ENCODE results near the gene PGAM1.
"Not testable (repeated sequence)": the region's sequence is repeated elsewhere in the genome, so short reads cannot be mapped to it uniquely, and the experiment has no call there.

The PGAM1 gene

DNA sequence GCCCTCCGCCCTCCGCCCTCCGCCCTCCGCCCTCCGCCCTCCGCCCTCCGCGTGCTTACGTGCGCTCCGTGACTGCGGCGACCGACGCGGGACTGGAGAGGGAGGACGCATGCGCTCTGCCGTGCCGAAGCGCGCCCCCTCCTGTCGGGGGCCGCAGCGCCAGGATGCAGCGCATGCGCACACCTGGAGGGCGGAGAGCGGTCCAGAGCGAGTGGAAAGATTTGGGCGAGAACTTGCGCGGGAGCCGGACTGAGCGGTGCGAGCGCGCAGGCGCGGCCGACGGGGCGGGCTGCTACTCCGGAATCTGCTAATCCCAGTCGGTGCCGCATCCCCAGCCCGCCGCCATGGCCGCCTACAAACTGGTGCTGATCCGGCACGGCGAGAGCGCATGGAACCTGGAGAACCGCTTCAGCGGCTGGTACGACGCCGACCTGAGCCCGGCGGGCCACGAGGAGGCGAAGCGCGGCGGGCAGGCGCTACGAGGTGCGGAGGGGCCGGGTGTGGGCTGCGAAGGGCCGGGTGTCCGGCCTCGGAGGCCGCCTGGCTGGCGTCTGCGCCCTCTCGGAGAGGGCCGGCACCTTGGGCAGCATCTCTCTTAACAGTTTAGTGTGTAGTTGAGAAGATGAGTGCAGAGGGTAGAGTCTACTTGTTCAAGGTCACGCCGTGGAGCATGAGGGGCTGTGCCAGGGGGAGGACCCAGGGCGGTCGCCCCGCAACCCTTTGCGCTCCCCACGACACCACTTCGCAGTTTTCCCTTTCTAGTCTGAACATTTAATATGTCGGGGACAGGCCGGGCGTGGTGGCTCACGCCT is at the start of gene PGAM1:
Gene PGAM1, plus strand, starts transcription at position 228 of the 812 bp plus-strand sequence. Its CDS starts 117 bp downstream, at position 345.
- peak; percentile 96 for DNase-seq

DNA sequence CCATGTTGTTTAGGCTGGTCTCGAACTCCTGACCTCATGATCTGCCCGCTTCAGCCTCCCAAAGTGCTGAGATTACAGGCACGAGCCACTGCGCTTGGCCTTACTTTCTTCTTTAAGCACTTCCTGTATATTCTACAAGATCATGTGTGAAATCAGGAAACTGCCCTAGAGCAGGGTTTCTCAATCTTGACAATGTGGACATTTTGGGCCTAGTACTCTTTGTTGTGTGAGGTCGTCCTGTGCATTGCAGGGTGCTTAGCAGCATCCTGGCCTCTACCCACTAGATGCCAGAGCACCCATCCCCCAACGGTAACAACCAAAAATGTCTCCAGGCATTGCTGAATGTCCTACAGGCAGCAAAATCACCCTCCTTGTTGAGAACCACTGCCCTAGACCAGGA is 49.6 kb upstream of the PGAM1 start:
- DNase-seq, result no peak

DNA sequence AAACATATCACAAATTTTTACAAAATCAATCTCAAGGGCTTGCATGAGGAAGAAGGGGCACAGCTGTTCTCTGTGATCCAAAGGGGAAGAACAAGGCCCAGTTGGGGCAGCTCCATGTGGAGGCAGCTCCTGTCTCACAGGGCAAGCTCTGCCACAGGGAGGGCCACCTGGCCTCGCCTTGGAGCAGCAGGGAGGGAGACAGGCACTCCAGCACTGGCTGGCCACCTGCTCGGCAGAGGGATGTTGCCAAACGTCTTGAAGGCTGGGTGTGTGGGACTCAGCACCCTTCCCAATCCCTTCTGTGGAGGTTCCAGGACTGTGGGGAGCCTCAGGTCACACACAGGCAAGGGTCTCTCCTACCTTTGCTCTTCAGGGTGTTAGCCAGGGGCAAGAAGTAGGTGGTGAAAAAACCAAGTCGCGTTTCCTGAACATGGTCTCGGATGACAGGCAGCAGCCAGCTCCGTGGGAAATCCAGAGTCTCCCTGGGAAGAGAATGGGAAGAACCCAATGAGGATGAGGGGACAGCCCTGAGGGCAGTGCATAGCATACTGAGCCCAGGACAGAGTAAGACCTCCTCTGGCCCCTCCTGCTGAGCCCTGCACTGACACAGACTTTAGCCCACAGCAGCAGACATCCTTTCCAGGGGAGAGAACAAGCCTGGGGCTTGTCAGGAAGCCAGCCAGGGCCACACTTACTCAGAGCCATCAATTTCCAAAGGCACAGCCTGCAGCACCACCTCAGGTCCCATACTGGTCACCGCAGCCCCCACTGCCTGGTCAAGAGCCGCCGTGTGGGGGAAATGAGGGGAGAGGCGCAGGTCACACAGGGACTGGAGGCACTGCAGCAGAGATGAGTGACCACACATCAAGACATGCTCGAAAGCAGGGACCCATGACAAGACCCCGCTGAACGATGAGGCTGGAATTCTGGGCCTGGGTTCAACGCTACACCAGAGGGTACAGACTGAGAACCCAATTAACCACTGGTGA is 46.8 kb upstream of the PGAM1 start:
- DNase-seq, result no peak

DNA sequence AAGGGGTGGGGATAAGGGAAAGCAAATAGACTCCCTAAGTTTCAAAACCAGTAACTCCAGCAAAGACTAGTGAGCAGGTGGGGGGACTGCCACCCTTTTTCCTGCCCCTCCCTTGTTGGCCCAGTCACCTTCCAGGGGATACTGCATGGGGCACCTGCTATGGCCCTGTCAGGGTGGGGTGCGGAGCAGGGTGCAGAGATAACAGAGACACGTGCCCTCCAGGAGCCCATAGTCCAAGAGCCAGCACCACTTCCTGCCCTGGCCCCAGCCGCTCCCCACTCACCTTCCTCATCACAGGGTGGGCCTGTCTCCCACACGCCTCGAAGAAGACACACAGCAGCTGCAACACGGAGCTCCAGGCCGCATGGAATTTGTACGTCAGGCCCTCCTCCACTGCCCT is 45.5 kb upstream of the PGAM1 start:
- no peak for DNase-seq

DNA sequence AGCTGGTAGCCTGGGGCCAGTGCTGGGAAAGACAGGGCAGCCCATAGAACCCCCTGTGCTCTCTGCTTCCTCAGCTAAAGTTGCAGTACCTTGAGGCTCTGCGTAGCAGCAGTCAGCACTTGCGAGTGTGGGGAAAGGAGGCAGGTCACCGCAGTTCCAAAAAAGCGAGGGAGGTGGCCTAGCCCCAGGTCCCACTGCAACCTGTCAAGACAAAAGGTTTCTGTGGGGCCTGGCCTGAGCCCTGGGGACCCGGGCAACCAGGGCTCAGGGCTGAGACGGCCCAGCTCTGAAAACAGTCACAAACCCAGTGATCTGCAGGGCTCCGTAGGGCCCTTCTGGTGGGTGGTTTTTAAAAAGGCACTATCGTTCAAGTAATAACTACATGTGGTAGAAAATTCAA is 44.4 kb upstream of the PGAM1 start:
- no peak for DNase-seq

DNA sequence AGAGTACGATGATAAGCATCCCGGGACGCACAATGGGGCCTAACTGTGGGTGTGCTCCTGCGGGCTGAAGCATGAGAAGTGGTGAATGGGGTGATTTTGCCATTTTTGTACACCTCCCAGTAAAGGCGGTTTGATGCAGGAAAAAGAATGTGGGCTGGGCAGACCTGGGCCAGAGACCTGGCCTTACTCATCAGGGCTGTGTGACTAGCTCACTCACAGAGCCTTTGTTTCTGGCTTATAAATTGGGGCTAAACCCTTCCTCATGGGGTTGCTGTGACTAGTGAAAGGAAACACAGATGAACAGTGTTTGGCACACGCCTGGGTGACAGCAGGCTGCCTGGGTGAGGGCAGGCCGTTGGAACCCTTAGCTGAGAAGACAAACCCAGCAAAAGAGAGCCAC is 42.8 kb upstream of the PGAM1 start:
- no peak for DNase-seq

DNA sequence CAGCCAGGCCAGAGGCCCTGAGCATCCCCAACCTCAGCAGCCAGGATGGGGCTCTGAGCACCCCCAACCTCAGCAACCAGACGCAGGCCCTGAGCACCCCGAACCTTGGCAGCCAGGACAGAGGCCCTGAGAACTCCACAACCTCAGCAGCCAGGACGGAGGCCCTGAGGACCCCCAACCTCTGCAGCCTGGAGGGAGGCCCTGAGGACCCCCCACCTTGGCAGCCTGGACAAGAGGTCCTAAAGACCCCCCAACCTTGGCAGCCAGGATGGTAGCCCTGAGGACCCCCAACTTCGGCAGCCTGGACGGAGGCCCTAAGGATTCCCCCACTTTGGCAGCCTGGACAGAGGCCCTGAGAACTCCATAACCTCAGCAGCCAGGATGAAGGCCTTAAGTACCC is 41.8 kb upstream of the PGAM1 start:
- DNase-seq, result no peak

DNA sequence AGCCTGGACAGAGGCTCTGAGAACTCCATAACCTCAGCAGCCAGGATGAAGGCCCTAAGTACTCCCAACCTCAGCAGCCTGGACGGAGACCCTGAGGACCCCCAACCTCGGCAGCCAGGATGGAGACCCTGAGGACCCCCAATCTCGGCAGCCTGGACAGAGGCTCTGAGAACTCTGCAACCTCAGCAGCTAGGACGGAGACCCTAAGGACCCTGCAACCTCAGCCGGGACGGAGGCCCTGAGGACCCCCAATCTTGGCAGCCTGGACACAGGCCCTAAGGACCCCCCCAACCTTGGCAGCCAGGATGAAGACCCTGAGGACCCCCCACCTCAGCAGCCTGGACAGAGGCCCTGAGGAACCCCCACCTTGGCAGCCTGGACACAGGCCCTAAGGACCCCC is 41.4 kb upstream of the PGAM1 start:
- no peak for DNase-seq

DNA sequence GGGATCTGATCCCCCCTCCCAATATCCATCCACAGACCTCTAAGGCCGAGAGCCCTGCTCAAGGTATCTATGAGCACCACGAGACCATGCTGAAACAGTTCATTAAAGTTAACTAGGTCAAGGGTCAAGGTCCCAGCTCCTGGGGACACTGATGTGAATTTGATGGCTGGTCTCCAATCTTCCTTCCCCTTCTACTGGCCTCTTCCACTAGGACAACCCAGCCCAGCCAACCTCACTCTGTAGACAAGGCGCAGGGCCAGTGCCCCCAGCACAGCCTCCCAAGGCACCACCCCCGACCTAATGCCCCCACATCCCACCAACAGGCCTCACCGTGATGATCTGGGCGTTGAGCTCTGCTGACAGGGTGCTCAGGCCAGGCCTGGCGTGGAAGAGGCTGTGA is 40.4 kb upstream of the PGAM1 start:
- no peak for DNase-seq

DNA sequence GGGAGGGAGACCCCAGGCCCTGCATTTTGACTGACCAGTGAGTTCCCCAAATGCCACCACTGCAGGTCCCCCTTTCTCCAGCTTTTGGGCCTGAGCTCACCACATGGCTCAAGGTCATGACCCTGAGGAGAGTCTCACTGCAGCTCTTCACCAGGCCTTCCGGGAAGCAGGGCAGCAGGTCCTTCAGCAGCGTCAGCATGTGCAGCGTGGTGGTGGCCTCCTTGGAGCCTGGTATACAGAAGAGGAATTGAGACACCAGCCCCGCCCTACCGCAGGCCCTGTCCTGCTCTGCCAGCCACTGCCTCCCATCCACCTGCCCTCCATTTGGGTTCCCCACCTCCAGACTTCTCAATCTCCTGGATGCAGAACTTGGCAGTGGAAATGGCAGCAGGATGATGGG is 37.8 kb upstream of the PGAM1 start:
- no peak for DNase-seq

DNA sequence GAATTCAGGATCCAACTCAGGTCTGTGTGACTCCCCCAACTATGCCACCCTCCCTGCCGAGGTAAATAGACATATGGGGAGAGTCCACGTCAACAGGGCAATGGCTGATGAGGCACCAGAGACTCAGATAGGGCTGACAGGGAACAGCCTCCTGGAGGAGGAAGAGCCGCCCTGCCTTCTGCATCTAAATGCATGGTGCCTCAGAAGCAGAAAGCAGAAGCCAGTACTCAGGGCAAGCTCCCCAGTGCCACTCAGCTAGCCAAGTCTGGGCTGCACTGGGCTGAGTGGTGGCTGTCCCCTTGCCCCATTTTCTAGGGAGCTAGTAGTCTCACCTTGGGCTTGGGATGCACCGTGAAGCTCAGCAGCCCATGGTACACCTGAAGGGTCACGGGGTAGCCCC is 35.9 kb upstream of the PGAM1 start:
- no peak for DNase-seq

DNA sequence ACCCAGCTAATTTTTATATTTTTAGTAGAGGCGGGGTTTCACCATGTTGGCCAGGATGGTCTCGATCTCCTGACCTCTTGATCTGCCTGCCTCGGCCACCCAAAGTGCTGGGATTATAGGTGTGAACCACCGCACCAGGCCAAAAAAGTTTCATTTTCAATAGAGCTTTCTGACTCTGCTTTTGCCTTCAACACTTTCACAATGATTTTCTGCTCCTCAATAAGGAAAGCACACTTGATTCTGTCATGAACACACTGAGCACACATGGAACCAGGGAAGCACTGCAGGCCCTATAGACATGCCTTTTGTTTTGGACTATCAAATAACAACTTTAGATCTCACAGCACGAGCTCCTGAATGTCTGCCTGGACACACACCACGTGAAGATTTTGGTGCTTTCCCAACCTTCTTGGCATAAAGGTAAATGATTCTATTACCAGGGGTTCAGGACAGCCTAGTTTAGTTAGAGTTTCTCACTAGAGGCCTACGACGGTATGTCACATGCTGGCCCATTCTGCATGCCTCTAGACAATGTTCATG is 32.9 kb upstream of the PGAM1 start:
- DNase-seq, result no peak

DNA sequence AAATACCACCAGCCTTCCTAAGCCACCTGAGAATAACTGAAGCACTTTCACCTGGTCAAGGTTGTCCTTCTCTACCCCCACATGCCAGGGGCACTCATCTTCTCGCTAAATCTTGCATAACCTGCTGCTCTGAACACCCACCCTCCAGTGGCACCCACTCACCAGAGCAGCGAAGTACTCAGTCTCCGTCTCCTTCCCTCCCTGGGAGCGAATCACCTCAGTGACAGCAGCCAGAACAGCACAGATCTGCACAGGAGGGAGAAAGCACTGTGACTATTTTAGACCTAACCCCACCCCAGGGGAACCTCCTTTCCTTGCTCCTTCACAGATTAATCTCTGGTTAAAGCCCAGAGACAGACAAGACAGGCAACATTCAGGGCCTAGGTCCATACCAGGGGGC is 29.9 kb upstream of the PGAM1 start:
- DNase-seq, result no peak

DNA sequence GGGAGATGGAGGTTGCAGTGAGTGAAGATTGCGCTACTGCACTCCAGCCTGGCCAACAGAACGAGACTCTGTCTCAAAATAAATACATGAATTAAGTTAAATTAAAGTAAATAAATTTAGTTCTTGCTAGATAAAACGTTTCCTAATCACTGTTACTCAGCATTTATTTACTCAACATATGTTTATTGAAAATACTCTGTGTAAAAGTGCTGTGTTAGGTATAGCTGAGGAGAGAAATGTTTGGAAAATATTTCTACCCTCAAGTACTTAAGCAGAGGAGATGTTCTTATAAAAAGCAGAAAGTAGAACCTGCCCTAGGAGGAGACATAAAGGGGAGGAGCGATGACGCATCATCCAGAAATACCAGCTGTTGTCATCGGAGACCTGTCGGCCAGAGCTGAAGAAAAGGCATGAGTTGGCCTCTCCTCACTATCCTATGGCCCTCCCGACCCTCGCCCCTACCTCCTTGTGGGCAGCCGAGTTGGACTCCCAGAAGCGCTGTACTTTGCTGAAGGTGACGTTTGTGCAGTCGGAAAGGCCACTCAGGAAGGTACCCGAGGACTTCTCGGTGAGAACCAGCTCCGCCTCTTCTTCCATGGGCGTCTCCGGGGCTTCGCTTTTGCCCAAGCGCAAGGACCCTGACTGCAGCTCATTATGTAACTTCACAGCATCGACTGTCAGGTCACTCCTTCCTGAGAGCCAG is 26.0 kb upstream of the PGAM1 start:
- DNase-seq, result no peak

DNA sequence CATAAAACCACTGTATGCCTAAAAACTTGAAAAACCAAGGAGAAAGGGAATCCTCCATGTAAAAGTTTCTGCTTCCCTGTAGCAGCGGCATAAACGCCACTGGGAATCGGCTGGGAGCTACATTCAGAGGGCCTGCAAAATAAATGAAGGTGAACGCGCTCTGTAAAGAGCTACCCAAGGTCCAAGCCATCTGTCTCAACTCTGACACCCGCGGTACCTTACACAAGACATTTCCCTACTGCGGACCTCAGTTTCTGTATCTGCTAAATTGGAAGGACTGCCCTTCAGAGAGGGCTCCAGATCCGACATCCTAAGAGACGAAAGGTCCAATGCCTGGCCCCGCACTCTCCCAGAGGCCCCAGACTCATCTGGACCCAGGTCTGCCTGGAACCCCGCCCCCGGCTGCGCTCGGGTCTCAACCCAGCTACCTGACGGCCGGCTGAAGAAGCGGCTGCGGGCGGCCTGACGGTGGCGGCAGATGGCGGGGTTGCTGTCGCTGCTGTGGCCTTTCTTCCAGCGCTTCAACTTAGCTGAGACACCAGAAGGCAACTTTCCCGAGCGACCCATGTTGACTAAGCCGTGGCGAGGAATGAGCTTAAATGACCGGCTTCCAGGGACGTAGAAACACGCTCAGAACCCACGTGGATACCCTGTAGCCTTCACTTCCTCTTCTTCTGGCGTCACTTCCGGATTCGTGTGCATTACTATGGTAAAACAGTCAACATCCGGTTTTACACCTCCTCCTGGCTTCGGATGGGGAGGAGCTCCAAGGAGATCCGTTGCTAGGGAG is 25.1 kb upstream of the PGAM1 start, which contains the start of gene RRP12:
Gene RRP12, minus strand, starts transcription at position 676 of the 790 bp plus-strand sequence. Its CDS starts 109 bp downstream, at position 567.
- peak; percentile 84 for DNase-seq

DNA sequence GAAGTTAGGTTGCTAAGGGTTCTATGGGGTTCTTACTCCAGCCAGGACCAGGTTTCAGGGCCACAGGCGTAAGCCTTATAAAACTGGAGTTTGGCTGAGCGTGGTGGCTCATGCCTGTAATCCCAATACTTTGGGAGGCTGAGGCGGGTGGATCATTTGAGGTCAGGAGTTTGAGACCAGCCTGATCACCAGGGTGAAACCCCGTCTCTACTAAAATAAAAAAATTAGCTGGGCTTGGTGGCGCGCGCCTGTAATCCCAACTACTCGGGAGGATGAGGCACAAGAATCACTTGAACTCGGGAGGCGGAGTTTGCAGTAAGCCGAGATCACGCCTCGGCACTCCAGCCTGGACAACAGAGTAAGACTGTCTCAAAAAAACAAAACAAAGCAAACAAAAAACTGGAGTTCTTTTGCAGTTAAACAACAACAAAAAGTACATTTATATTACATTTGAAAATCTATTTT is 24.5 kb upstream of the PGAM1 start:
- no peak for DNase-seq

DNA sequence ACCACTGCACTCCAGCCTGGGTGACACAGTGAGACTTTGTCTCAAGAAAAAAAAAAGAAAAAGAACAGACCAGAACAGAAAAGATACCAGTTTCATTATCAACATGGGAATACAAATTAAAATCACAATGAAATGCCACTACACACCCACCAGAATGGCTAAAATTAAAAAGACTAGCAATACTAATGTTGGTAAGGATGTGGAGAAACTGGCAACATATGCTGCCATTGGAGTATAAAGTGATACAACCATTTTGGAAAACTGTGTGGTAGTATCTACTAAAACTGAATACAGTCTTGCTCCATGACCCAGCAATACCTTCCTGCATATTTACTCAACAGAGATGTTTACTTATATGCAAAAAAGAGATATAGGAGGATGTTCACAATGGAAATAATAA is 21.9 kb upstream of the PGAM1 start:
- DNase-seq, result no peak

DNA sequence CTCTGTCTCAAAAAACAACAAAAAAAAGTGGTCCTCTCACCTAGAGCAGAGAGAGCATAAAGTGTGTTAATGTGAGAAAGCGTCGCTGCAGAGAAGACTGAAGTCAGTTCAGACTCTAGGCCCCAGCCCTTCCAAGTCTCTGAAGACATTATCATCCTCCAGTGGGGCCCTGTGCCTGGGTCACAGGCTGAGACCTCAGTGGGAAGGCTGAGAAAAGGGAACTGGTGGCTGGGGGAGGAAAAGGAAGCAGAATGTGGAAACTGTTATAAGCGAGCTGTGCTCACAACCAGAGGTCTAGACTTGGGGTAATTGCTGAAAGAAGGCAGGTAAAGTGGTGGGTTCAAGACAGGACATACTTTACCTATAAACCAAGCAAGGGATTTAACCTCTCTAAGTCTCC is 19.9 kb upstream of the PGAM1 start:
- DNase-seq, result no peak

DNA sequence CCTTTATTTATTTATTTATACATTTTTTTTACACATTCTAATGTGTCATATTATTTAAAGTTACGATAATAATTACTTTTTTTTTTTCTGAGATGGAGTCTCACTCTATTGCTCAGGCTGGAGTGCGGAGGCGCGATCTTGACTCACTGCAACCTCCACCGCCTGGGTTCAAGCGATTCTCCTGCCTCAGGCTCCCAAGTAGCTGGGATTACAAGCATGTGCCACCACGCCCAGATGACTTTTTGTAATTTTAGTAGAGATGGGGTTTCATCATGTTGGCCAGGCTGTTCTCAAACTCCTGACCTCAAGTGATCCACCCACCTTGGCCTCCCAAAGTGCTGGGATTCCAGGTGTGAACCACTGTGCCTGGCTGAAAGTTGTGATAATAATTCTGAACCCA is 19.5 kb upstream of the PGAM1 start:
- DNase-seq, result not testable (repeated sequence)

DNA sequence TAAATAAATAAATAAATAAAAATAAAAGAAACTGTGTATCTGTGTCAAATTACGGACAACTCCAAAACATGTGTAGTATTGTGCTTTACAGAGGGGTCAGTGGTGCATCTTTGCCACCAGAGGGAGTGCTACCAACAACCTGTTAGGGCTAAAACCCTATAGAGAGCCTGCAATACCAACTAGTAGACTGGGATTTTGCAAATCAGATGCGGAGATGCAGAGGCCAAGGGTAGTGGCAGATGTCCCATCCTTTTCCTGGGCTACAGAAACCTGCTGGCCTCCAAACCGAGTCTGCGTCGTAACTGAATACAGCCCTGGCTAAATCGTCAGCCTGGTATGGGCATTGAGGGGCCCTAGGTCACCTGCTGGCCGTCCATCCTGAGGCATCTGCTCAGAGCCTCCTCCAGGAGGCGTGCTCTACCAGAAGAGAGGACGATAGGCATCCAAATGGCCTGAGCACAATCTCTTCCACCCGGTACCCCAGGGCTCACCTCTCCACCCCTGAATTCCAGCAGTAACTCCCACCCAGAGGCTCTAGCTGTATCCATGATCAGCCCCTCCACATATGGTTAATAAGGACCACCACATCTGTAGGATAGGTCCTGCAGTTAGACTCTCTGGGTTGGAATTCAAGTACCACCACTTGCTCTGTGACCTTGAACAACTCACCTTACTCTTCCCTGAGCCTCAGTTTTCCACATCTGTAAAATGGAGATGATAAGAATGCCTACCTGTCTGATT is 18.6 kb upstream of the PGAM1 start:
- DNase-seq, result peak; percentile 69

DNA sequence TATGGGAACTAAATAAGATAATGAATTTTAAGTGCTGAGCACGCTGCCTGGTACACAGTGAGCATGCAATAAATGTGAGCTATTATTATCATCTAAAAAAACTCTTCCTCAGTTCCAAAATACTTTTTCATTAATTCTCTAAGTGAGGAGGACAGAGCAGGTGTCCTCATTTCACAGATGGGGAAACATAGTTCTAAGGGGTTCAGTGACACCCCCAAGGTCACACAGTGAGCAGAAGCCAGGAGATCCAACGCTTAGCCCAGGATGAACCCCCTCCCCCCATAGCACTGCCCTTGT is 18.1 kb upstream of the PGAM1 start:
- DNase-seq, result no peak

Measured in CD4-positive, alpha-beta T cell treated with Interleukin-17A for 4 hours (primary cell).